Measurements from ENCODE around the gene FAM81B.

DNA sequence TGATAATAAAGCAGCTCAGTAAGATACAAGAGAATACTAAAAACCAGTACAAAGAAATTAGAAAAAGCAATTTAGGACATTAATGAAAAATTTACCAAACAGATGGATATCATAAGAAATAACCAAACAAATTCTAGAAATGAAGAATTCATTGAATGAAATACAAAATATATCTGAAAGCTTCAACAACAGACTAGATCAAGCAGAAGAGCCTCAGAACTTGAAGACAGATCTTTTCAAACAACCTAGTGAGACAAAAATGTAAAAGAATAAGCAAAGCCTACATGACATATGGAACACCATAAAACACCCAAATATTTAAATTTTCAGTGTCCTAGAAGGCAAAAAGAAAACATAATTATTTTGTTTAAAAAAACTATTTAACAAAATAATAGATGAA, 96.7 kb downstream of the FAM81B start:
- TF ChIP-seq ZNF274 (IDR thresholded peaks at IDR 0.05; ENCODE audit: low read depth, low read length) = no peak
- no peak for TF ChIP-seq SUZ12 (IDR thresholded peaks at IDR 0.05; ENCODE audit: extremely low read depth, insufficient read depth, insufficient read length)
- no peak for TF ChIP-seq YY1 (IDR thresholded peaks at IDR 0.05; ENCODE audit: insufficient read depth, insufficient read length)

Data from NT2/D1 (cell line).